Measurements from ENCODE around the gene SOCS1.

DNA sequence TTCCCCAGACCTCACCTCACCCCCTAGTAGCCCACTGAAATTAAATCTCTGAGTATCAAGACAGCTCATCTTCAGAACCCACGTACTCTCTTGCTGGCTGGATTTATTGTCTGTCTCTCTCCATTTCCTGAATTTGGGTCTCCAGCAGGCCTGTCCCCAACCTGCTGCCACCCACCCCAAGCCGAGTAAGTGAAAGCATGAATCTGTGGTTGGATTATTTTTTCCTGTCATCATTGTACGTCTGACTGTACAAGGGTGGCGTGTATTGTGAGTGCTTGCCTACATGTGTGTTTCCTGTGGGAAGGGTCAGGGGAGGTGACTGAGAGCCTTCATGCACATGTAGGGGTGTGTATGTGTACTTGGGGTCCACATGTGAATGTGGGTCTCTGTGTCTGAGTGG is 7.7 kb upstream of the SOCS1 start:
- no peak for TF ChIP-seq POLR2A (IDR thresholded peaks at IDR 0.05; ENCODE audit: low read length)
- no peak for TF ChIP-seq EP300 (IDR thresholded peaks at IDR 0.05)
- TF ChIP-seq, protein P1, sequence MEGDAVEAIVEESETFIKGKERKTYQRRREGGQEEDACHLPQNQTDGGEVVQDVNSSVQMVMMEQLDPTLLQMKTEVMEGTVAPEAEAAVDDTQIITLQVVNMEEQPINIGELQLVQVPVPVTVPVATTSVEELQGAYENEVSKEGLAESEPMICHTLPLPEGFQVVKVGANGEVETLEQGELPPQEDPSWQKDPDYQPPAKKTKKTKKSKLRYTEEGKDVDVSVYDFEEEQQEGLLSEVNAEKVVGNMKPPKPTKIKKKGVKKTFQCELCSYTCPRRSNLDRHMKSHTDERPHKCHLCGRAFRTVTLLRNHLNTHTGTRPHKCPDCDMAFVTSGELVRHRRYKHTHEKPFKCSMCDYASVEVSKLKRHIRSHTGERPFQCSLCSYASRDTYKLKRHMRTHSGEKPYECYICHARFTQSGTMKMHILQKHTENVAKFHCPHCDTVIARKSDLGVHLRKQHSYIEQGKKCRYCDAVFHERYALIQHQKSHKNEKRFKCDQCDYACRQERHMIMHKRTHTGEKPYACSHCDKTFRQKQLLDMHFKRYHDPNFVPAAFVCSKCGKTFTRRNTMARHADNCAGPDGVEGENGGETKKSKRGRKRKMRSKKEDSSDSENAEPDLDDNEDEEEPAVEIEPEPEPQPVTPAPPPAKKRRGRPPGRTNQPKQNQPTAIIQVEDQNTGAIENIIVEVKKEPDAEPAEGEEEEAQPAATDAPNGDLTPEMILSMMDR (IDR thresholded peaks at IDR 0.05), result no peak
- no peak for TF ChIP-seq MAFK (IDR thresholded peaks at IDR 0.05; ENCODE audit: partially characterized antibody)
- TF ChIP-seq, protein P2, sequence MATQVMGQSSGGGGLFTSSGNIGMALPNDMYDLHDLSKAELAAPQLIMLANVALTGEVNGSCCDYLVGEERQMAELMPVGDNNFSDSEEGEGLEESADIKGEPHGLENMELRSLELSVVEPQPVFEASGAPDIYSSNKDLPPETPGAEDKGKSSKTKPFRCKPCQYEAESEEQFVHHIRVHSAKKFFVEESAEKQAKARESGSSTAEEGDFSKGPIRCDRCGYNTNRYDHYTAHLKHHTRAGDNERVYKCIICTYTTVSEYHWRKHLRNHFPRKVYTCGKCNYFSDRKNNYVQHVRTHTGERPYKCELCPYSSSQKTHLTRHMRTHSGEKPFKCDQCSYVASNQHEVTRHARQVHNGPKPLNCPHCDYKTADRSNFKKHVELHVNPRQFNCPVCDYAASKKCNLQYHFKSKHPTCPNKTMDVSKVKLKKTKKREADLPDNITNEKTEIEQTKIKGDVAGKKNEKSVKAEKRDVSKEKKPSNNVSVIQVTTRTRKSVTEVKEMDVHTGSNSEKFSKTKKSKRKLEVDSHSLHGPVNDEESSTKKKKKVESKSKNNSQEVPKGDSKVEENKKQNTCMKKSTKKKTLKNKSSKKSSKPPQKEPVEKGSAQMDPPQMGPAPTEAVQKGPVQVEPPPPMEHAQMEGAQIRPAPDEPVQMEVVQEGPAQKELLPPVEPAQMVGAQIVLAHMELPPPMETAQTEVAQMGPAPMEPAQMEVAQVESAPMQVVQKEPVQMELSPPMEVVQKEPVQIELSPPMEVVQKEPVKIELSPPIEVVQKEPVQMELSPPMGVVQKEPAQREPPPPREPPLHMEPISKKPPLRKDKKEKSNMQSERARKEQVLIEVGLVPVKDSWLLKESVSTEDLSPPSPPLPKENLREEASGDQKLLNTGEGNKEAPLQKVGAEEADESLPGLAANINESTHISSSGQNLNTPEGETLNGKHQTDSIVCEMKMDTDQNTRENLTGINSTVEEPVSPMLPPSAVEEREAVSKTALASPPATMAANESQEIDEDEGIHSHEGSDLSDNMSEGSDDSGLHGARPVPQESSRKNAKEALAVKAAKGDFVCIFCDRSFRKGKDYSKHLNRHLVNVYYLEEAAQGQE (IDR thresholded peaks at IDR 0.05), result no peak
- TF ChIP-seq EHMT2 (IDR thresholded peaks at IDR 0.05; ENCODE audit: low read depth), result no peak
- TF ChIP-seq MYC (IDR thresholded peaks at IDR 0.05; ENCODE audit: borderline replicate concordance, low read length), result no peak
